Measurements from ENCODE around the gene GPR17. TPM values are rescaled to one million over a fixed set of nuclear protein-coding genes. Genes with fewer than 3 reads are reported as not detected.

GPR17 gene
- total and polyA plus RNA-seq, 11 donors = 0.10 to 8.0 (median 0.26) TPM; not detected in 3

DNA sequence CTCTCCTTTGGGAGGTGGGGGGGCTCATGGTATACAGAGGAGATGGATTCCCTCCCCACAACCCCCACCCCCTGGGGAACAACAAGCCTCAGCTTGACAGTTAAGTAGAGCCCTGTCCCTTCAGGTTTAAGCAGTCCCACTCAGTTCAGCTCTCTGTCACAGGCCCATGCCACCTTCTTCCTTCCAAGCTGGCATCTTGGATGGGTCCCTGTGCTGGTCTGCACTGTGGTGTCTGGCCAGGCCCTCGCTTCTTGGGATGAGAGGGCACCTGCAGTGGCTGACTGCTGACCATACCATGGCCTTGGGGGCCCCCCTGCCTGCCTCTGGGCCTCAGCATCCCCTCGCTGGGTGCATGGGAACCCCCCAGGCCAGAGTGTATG lies 20.4 kb upstream of the GPR17 start:
- no peak for ATAC-seq
- peak in 2 of 5 donors; percentile 22 to 42 for DNase-seq
- 77 to 87% (median 84%) methylated on average over 2 of the region's 2 CpGs for WGBS, 4 donors
- TF ChIP-seq, protein P1, sequence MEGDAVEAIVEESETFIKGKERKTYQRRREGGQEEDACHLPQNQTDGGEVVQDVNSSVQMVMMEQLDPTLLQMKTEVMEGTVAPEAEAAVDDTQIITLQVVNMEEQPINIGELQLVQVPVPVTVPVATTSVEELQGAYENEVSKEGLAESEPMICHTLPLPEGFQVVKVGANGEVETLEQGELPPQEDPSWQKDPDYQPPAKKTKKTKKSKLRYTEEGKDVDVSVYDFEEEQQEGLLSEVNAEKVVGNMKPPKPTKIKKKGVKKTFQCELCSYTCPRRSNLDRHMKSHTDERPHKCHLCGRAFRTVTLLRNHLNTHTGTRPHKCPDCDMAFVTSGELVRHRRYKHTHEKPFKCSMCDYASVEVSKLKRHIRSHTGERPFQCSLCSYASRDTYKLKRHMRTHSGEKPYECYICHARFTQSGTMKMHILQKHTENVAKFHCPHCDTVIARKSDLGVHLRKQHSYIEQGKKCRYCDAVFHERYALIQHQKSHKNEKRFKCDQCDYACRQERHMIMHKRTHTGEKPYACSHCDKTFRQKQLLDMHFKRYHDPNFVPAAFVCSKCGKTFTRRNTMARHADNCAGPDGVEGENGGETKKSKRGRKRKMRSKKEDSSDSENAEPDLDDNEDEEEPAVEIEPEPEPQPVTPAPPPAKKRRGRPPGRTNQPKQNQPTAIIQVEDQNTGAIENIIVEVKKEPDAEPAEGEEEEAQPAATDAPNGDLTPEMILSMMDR (IDR thresholded peaks at IDR 0.05) = no peak
- no peak for TF ChIP-seq POLR2A (IDR thresholded peaks at IDR 0.05)
- Histone ChIP-seq H3K36me3 (no peaks in the 10 kb centered on the region), H3K4me1 (peaks cover 0 to 32% (median 6%) of the 10 kb centered on the region in 12 donors), H3K4me3 (no peak overlapping the region), H3K9me3 (no peaks in the 10 kb centered on the region), H3K27ac (no peak overlapping the region), H3K27me3 (peaks cover 0 to 4% (median 0%) of the 10 kb centered on the region in 9 donors)
- intact Hi-C loops (cut with DNase I) = loop anchor here in 1 of 10 donors (5.0 kb wide), 1 partner anchor 72 kb away; no protein-coding TSS in a partner anchor

DNA sequence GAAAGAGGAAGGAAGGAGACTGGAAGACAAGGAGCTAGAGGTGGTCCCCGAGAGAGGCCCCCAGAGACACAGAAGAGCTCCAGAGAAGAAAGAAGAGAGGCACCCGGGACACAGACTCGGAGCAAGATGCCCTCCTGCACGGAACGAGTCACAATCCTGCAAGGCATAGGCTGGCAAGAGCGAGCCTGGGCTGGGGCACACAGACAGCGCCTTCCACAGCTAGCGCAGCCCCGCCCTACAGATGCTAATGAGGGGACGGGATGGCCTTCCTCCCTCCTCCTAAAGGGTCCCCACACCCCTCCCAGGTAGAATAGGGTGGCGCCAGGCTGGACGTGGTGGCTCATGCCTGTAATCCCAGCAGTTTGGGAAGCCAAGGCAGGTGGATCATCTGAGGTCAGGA lies 19.8 kb upstream of the GPR17 start:
- intact Hi-C loops (cut with DNase I) = loop anchor here in 1 of 10 donors (5.0 kb wide), 1 partner anchor 71 kb away; no protein-coding TSS in a partner anchor
- Histone ChIP-seq H3K9me3 (no peaks in the 10 kb centered on the region), H3K4me1 (peaks cover 2 to 38% (median 11%) of the 10 kb centered on the region in 12 donors), H3K4me3 (no peak overlapping the region), H3K36me3 (no peaks in the 10 kb centered on the region), H3K27ac (no peak overlapping the region), H3K27me3 (peaks cover 0 to 4% (median 0%) of the 10 kb centered on the region in 9 donors)
- ATAC-seq (no peak), DNase-seq (peak in 2 of 5 donors; percentile 27 to 42)
- TF ChIP-seq, protein P1 (IDR thresholded peaks at IDR 0.05) = no peak
- WGBS, 4 donors = 51 to 67% (median 59%) methylated on average over 8 to 12 of the region's 12 CpGs

DNA sequence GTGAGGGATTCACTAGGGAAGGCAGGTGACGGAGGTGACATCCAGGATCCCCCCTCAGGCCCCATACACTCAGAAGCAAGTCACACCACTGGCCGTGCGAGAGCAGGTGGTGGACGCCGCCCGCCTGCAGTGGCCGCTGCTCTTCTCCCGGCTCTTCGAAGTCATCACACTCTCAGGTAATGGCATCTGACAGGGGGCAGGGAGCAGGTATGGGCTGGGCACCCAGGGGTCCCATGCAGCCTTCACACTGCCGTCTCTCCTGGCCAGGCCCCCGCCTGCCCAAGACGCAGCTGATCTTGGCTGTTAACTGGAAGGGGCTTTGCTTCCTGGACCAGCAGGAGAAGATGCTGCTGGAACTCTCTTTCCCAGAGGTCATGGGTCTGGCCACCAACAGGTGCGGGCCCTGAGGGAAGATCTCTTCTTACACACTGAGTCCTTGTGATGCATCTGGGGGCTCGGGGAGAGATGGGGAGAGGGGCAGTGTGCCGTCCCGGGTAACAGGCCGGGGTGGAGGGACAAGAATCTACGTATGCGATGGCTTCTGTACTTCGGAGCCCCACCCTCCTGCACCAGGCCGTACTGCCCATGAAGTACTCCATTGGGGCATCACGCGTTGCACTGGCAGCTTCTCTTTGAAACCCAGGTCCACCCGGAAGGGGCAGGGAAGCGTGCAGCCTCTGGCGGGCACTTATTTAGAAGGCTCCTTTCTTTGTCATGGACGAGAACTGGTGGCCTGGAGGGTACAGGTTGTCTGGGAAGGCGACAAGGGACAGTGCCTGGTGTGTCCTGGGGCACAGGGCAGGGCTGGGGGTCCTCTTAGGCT lies 18.8 kb upstream of the GPR17 start:
- no peak overlapping the region for H3K4me3 ChIP-seq
- H3K27ac ChIP-seq = no peak overlapping the region
- WGBS, 4 donors = 80 to 89% (median 83%) methylated on average over 19 to 28 of the region's 28 CpGs
- H3K9me3 ChIP-seq = no peaks in the 10 kb centered on the region
- DNase-seq (peak in 2 of 5 donors; percentile 22 to 41), ATAC-seq (no peak)
- intact Hi-C loops (cut with DNase I) = loop anchor here in 1 of 10 donors (5.0 kb wide), 1 partner anchor 70 kb away; no protein-coding TSS in a partner anchor
- peaks cover 0 to 4% (median 0%) of the 10 kb centered on the region in 9 donors for H3K27me3 ChIP-seq
- peaks cover 11 to 48% (median 20%) of the 10 kb centered on the region in 12 donors for H3K4me1 ChIP-seq
- TF ChIP-seq, protein P1 (IDR thresholded peaks at IDR 0.05) = no peak
- TF ChIP-seq POLR2A (IDR thresholded peaks at IDR 0.05) = no peak
- H3K36me3 ChIP-seq = no peaks in the 10 kb centered on the region

Data from heart left ventricle (tissue), 16 donors.